Measurements from ENCODE around the gene CDK5RAP2. TPM values are rescaled to one million over a fixed set of nuclear protein-coding genes. Genes with fewer than 3 reads are reported as not detected.

The CDK5RAP2 gene
- total RNA-seq, 4 donors from 2014 or later: 28.9 to 62.3 (median 40.0) TPM

DNA sequence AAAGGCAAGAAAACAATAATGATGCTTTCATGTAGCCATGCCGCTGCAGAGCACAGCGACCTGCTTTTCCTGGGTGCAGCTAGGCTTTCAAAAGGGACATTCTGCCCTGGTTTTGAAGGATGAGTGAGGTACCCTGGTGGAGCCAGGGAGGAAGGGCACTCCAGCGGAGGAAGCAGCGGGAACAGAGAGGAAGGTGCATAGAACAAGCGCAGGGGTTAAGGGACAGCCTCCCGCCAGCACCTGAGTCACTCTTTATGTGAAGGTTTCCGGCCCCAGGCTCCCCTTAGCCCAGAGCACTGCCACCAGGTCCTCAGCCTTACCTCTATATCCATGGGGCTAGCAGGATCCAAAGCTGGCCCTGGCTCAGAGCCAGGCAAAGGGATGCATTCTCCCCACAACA, 221.1 kb downstream of the CDK5RAP2 start:
- TF ChIP-seq, protein P1, sequence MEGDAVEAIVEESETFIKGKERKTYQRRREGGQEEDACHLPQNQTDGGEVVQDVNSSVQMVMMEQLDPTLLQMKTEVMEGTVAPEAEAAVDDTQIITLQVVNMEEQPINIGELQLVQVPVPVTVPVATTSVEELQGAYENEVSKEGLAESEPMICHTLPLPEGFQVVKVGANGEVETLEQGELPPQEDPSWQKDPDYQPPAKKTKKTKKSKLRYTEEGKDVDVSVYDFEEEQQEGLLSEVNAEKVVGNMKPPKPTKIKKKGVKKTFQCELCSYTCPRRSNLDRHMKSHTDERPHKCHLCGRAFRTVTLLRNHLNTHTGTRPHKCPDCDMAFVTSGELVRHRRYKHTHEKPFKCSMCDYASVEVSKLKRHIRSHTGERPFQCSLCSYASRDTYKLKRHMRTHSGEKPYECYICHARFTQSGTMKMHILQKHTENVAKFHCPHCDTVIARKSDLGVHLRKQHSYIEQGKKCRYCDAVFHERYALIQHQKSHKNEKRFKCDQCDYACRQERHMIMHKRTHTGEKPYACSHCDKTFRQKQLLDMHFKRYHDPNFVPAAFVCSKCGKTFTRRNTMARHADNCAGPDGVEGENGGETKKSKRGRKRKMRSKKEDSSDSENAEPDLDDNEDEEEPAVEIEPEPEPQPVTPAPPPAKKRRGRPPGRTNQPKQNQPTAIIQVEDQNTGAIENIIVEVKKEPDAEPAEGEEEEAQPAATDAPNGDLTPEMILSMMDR (IDR thresholded peaks at IDR 0.05): no peak
- no peak for TF ChIP-seq POLR2A (IDR thresholded peaks at IDR 0.05)
- Histone ChIP-seq H3K36me3 (no peaks in the 10 kb centered on the region), H3K27ac (no peak overlapping the region), H3K4me1 (no peaks in the 10 kb centered on the region), H3K27me3 (no peaks in the 10 kb centered on the region), H3K9me3 (no peaks in the 10 kb centered on the region), H3K4me3 (no peak overlapping the region)
- DNase-seq: no peak
- intact Hi-C loops (cut with DNase I; ENCODE audit: low total_unique reads): no loop called here

DNA sequence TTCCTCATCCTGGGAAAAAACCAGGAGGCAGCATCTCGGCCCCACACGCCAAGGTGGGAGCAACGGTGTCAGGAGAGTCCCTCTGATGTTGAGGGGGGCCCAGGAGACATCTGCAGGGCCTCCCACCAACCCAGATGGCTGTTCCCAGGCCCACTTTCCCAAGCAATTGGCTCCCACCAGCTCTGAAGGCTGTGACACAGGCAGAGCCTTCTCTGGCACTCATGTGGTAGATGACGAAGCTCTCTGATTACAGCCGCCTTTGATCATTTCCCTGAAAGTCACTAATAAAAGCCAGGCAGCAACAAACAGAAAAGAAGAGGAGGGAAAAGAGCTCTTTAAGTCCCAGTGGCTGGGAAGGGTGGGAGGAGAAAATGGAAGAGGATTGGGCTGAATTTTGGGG, 226.5 kb downstream of the CDK5RAP2 start:
- intact Hi-C loops (cut with DNase I; ENCODE audit: low total_unique reads): no loop called here
- no peaks in the 10 kb centered on the region for H3K27me3 ChIP-seq
- no peaks in the 10 kb centered on the region for H3K4me1 ChIP-seq
- H3K36me3 ChIP-seq: no peaks in the 10 kb centered on the region
- H3K9me3 ChIP-seq: no peaks in the 10 kb centered on the region
- no peak overlapping the region for H3K27ac ChIP-seq
- DNase-seq: no peak
- no peak overlapping the region for H3K4me3 ChIP-seq
- TF ChIP-seq, protein P1 (IDR thresholded peaks at IDR 0.05): no peak
- TF ChIP-seq POLR2A (IDR thresholded peaks at IDR 0.05): no peak

DNA sequence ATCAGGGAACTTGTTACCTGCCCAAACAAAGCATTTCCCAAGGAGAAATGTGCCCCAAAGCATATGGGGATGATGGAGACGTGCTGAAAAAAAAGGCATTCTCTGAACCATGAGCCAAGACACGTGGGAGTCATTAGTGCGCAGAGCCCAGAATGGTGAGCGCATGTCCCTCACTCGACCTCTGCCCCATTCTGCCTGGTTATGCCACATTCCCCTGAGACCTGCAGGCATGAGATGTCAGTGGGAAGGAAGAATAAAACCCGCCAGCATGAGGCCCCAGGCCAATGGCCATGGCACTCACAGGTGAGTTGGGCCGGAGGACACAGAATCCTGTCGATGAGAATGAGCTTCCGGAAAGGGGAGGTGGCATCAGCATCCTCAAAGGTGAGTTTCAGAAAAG, 228.9 kb downstream of the CDK5RAP2 start:
- Histone ChIP-seq H3K36me3 (no peaks in the 10 kb centered on the region), H3K4me3 (no peak overlapping the region), H3K4me1 (no peaks in the 10 kb centered on the region), H3K9me3 (no peaks in the 10 kb centered on the region), H3K27ac (no peak overlapping the region), H3K27me3 (no peaks in the 10 kb centered on the region)
- intact Hi-C loops (cut with DNase I; ENCODE audit: low total_unique reads): no loop called here
- no peak for TF ChIP-seq POLR2A (IDR thresholded peaks at IDR 0.05)
- TF ChIP-seq, protein P1 (IDR thresholded peaks at IDR 0.05): no peak
- no peak for DNase-seq

DNA sequence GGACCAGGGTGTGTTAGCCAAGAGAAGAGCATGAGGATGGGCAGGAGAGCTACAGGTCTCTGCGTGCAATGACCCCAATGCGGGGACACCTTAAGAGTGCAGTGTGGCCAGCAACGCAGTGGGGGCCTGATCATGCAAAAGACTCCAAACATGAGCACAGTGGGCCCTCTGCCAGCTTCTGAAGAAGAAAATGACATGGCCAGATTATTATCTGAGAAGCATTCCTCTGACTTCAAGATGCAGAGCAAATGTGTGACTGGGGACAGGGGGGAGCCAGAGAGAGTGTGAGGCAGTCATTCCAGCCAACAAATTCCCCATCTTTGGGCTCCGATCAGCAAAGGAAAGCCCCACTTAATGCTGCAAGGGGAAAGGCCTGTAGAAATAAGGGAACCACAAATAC, 229.4 kb downstream of the CDK5RAP2 start:
- H3K36me3 ChIP-seq: no peaks in the 10 kb centered on the region
- H3K4me1 ChIP-seq: no peaks in the 10 kb centered on the region
- intact Hi-C loops (cut with DNase I; ENCODE audit: low total_unique reads): no loop called here
- H3K27me3 ChIP-seq: no peaks in the 10 kb centered on the region
- no peak overlapping the region for H3K4me3 ChIP-seq
- DNase-seq: no peak
- no peak overlapping the region for H3K27ac ChIP-seq
- TF ChIP-seq, protein P1 (IDR thresholded peaks at IDR 0.05): no peak
- TF ChIP-seq POLR2A (IDR thresholded peaks at IDR 0.05): no peak
- no peaks in the 10 kb centered on the region for H3K9me3 ChIP-seq

DNA sequence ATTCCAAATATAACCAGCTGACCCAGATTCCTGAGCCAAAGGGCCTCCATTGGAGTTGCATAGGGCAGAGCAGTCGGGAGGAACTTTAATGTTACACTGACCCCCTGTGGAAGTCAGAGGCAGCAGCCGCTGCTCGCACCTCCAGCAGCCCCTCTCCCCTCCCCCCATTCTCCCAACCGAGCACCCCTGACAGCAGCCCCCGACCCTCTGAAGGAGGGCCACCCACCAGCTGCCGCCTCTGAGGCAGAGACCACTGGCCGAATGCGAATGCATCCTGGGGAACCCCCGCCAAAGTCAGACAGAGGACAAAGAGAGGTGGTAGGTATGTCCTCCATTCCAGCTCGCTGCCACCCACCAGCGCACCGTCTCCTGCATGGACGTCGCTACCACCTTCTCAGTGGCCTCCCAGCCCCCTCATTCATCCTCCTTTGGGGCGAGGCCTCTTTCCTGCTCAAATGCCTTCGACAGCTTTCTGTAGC, 231.0 kb downstream of the CDK5RAP2 start:
- no peak for DNase-seq
- Histone ChIP-seq H3K27ac (no peak overlapping the region), H3K4me3 (no peak overlapping the region), H3K9me3 (no peaks in the 10 kb centered on the region), H3K4me1 (no peaks in the 10 kb centered on the region), H3K27me3 (no peaks in the 10 kb centered on the region), H3K36me3 (no peaks in the 10 kb centered on the region)
- no peak for TF ChIP-seq POLR2A (IDR thresholded peaks at IDR 0.05)
- TF ChIP-seq, protein P1 (IDR thresholded peaks at IDR 0.05): no peak
- intact Hi-C loops (cut with DNase I; ENCODE audit: low total_unique reads): no loop called here
